ENCODE data around the gene SMAD6. TPM values are rescaled to one million over a fixed set of nuclear protein-coding genes. Genes with fewer than 3 reads are reported as not detected.

Gene SMAD6
- total RNA-seq, 1 experiment from 2014 or later, result 6.6 TPM

DNA sequence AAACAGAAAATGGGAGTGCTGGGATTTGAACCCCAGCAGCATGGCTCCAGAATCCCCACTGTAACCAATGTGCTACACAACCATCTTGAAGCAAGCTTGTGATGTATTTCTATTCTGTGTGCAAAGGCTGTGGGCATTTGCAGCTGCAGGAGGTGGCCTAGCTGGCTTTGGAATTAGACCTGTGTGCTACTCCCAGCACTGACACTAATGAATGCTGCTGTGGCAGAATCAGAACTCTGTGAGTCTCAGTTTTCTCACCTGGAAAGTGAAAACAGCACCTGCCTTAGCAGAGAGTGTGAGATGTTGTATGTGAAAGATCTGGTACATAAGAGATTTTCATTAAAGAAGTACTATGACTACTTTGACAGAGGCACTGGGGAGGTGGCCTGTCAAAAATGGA, 21.5 kb upstream of the SMAD6 start:
- TF ChIP-seq JUND (IDR thresholded peaks at IDR 0.05) (no peak), CEBPB (IDR thresholded peaks at IDR 0.05; ENCODE audit: low read depth) (no peak), EZH2 (IDR thresholded peaks at IDR 0.05) (no peak), SRF (IDR thresholded peaks at IDR 0.05; ENCODE audit: low read depth) (no peak), EZH2phosphoT487 (IDR thresholded peaks at IDR 0.05; ENCODE audit: borderline replicate concordance) (no peak), SIN3A (IDR thresholded peaks at IDR 0.05; ENCODE audit: low read depth) (no peak), FOSL1 (IDR thresholded peaks at IDR 0.05; ENCODE audit: low read depth) (no peak), CTCF (IDR thresholded peaks at IDR 0.05 in 2 of 3, conservative IDR thresholded peaks at IDR 0.05 in 1 of 3; ENCODE audit: borderline replicate concordance in 1 of 3, insufficient read depth in 1 of 3, low read depth in 2 of 3, low read length in 2 of 3) (no peak), ELF1 (IDR thresholded peaks at IDR 0.05; ENCODE audit: borderline replicate concordance, low read depth) (no peak), YY1 (IDR thresholded peaks at IDR 0.05; ENCODE audit: extremely low read depth, insufficient replicate concordance, low read depth, low read length) (no peak), ZNF274 (IDR thresholded peaks at IDR 0.05; ENCODE audit: low read depth, low read length) (no peak)
- TF ChIP-seq, protein P1, sequence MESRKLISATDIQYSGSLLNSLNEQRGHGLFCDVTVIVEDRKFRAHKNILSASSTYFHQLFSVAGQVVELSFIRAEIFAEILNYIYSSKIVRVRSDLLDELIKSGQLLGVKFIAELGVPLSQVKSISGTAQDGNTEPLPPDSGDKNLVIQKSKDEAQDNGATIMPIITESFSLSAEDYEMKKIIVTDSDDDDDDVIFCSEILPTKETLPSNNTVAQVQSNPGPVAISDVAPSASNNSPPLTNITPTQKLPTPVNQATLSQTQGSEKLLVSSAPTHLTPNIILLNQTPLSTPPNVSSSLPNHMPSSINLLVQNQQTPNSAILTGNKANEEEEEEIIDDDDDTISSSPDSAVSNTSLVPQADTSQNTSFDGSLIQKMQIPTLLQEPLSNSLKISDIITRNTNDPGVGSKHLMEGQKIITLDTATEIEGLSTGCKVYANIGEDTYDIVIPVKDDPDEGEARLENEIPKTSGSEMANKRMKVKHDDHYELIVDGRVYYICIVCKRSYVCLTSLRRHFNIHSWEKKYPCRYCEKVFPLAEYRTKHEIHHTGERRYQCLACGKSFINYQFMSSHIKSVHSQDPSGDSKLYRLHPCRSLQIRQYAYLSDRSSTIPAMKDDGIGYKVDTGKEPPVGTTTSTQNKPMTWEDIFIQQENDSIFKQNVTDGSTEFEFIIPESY (IDR thresholded peaks at IDR 0.05; ENCODE audit: extremely low read depth, insufficient replicate concordance, low read length), result no peak
- Histone ChIP-seq H2AFZ (ENCODE audit: low read depth, low read length, poor library complexity, severe bottlenecking) (no peak overlapping the region), H3K9ac (ENCODE audit: low read length) (no peak overlapping the region), H3K4me3 (replicated peaks in 1 of 2; ENCODE audit: low read depth in 1 of 2, low read length in 2 of 2) (no peak overlapping the region), H3K36me3 (ENCODE audit: control insufficient read depth in 1 of 2, insufficient read depth in 2 of 2, low read length in 2 of 2) (no peaks in the 10 kb centered on the region), H3K27ac (ENCODE audit: low read depth, low read length) (no peak overlapping the region), H3K4me2 (ENCODE audit: low read length) (no peak overlapping the region), H4K20me1 (ENCODE audit: insufficient read depth) (no peaks in the 10 kb centered on the region), H3K9me3 (ENCODE audit: control insufficient read depth in 1 of 2, insufficient read depth in 1 of 2, low read depth in 1 of 2, low read length in 2 of 2) (peaks cover 0 to 4% of the 10 kb centered on the region in 2 experiments; a peak in 1 of 4 replicates), H3K79me2 (ENCODE audit: insufficient read depth, low read length) (no peaks in the 10 kb centered on the region), H3K9me2 (ENCODE audit: insufficient read depth) (no peaks in the 10 kb centered on the region), H3K27me3 (ENCODE audit: insufficient read depth, low read length) (no peaks in the 10 kb centered on the region), H3K4me1 (ENCODE audit: control insufficient read depth in 1 of 2, insufficient read depth in 2 of 2, low read length in 2 of 2) (peaks cover 0 to 10% of the 10 kb centered on the region in 2 experiments; a peak in 2 of 4 replicates)
- CTCF ChIA-PET, result no interaction called here
- no TSS peak for BruUV-seq (replicated peaks)
- no peak for ATAC-seq
- intact Hi-C loops (cut with micrococcal nuclease), result no loop called here
- POLR2A ChIA-PET, result no interaction called here
- RAD21 ChIA-PET (ENCODE audit: low non-redundant PET in 1 of 2, low total read pairs in 2 of 2, uncharacterized antibody in 2 of 2, unreplicated experiment in 2 of 2), result no interaction called here
- DNase-seq (ENCODE audit: low read depth, low spot score), result no peak

All from HCT116 (cell line).